ENCODE results near the gene NUP37.
"Not testable (repeated sequence)": the region's sequence is repeated elsewhere in the genome, so short reads cannot be mapped to it uniquely, and the experiment has no call there.

The NUP37 gene

DNA sequence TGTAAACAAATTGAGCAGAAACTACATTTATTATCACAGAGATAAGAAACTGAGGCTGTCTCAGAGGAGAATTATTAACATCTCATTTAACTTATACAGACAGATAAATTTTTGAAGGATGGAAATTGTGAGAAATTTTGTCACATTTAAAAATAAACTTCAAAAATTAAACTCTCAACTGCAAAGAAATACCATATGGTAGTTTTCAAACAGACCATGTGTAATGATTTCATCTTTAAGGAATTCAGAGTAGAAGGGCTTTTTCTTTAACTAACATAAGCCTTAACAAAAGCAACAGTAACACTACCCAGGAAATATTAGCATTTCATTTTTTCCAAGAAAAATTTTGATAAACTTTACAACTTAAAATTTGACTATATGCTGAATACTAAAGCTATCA is 26.6 kb downstream of the NUP37 start:
- no peak for DNase-seq (ENCODE audit: low read depth in 3 of 3)

DNA sequence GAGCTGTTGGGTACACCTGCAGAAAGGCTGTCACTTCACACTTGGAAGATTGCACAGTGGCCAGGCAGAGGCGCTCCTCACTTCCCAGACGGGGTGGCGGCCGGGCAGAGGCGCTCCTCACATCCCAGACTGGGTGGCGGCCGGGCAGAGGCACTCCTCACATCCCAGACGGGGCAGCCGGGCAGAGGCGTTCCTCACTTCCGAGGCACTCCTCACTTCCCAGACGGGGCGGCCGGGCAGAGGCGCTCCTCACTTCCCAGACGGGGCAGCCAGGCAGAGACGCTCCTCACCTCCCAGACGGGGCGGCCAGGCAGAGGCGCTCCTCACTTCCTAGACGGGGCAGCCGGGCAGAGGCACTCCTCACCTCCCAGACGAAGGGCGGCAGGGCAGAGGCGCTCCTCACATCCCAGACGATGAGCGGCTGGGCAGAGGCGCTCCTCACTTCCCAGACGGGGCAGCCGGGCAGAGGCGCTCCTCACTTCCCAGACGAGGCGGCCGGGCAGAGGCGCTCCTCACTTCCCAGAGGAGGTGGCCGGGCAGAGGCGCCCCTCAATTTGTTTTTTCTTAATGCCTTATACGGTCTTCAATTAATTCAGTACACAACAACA is 30.6 kb downstream of the NUP37 start:
- DNase-seq (ENCODE audit: low read depth in 3 of 3) = not testable (repeated sequence)

DNA sequence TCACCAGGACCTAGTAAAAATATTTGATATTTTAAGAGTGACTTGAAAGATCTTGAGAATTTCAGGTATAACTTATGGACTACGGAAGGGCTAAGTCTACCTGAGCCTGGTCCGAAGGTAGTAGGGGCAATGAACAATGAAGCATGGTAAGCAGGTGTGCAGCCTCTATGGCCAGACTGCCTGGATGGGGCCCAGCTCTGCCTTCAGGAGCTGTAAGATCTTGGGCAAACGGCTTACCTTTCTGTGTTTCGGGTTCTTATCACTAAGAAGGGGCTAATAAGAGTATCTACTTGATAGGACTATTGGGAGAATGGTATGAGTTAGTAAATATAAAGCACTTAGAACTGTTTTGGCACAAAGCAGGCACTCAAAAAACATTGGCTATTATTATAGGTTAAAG is 39.1 kb downstream of the NUP37 start:
- no peak for DNase-seq (ENCODE audit: low read depth in 3 of 3)

DNA sequence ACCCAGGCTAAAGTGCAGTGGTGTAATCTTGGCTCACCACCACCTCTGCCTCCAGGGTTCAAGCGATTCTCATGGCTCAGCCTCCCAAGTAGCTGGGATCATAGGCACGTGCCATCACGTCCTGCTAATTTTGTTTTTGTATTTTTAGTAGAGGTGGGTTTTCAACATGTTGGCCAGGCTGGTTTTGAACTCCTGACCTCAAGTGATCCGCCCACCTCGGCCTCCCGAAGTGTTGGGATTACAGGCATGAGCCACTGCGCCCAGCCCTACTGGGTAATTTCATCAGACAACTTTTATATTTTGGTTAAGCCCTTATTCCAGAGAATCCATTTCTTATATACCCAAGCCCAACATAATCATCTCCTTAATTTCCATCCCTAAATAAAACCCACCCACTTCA is 47.8 kb downstream of the NUP37 start:
- DNase-seq (ENCODE audit: low read depth in 3 of 3) = not testable (repeated sequence)

DNA sequence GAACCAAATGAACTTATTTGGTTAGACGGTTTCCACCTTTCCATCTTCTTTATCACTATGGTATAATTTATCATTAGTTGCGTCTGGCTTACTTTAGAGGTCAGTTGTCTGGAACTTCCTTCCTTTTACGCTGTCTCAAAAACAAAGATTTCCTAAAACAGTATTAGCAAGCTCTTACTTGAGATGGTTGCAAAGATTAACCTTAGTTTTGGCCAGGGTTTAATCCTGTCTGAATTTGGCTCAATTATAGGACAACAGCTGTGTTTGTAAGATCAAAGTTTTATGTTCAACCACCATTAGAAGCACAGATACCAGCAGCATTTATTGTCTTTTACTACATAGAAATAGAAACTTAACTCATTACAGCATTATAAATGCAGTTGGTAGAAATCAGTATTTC is 50.2 kb downstream of the NUP37 start:
- no peak for DNase-seq (ENCODE audit: low read depth in 3 of 3)

DNA sequence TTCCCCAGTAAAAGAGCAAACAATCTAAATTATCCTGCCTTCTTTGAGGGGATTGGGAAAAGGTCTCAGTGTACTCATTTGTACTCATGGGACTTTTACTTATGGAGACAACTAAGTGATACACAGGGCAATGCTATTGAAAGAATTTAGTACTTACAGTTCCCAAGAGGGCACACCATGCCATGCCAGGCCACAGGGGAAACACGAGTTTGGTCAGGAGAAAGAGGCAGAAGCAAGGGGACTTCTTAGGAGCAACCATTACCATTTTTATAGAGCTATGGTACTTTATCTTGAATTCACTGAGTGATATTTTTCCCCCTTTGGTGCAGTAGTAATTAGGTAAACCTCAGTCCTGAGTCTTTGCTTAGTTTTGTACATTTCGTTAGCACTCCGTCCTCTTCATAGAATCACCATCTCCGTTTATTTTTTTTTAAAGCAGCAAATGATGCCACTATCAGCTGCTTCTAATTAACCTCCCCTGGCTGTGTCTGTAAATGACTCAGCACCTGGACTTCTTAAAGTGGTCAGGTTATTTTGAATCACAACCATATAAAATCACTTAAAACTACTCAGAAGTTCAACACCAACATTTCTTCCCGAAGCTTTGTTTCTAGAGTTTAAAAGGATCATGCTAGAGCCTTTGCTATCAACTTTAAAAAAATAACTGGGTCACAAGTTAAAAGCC is 52.2 kb downstream of the NUP37 start:
- DNase-seq (ENCODE audit: low read depth in 3 of 3) = no peak

DNA sequence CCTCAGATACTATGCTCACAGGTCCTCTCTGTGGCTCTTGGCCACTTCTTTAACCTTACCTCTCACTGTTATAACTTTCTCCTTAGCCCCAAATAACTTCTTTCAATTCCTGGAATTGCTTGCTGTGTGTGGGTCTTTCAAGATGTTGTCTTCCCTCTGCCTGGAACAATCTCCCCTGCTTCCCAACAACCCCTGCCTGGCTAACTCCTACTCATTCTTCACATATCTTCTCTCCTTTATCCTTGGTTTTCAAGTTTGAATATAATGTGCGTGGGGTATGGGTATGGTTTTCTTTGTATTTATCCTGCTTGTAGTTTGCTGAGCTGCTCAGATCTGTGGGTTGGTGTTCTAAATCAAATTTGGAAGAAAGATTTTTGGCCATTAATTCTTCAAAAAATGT is 55.4 kb downstream of the NUP37 start:
- no peak for DNase-seq (ENCODE audit: low read depth in 3 of 3)

DNA sequence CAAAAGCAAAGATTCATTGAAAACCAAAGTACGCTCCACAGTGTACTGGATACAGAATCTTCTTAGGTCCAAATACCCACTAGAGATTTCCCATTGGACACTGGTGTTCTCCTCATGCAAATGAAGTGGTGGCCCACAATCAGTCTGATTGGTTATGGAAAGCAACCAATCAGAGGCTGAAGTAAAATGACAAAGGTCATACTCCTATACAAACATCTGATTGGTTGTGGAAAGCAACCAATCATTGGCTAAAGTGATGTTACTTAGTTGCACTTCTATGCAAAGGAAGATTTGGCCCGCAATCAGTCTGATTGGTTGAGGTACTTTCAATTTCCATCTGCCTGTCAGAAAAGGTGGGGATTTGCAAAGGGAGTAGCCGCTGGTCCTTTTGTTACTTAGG is 56.8 kb downstream of the NUP37 start:
- no peak for DNase-seq (ENCODE audit: low read depth in 3 of 3)

DNA sequence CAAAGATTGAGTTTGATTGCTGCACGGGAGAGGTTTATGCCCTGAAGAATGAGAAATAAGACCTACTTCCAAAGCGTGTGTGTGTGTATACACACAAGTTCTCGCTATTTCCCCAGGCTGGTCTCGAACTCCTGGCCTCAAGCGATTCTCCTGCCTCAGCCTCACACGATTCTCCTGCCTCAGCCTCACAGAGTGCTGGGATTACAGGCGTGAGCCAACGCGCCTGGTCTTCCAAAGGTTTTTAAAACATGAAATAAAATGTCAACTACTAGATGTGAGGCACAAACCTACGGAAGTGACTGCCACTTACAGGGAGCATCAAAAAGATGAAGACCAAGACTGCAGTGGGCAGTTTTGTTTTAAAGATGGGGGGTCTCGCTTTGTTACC is 57.5 kb downstream of the NUP37 start:
- DNase-seq (ENCODE audit: low read depth in 3 of 3) = no peak

DNA sequence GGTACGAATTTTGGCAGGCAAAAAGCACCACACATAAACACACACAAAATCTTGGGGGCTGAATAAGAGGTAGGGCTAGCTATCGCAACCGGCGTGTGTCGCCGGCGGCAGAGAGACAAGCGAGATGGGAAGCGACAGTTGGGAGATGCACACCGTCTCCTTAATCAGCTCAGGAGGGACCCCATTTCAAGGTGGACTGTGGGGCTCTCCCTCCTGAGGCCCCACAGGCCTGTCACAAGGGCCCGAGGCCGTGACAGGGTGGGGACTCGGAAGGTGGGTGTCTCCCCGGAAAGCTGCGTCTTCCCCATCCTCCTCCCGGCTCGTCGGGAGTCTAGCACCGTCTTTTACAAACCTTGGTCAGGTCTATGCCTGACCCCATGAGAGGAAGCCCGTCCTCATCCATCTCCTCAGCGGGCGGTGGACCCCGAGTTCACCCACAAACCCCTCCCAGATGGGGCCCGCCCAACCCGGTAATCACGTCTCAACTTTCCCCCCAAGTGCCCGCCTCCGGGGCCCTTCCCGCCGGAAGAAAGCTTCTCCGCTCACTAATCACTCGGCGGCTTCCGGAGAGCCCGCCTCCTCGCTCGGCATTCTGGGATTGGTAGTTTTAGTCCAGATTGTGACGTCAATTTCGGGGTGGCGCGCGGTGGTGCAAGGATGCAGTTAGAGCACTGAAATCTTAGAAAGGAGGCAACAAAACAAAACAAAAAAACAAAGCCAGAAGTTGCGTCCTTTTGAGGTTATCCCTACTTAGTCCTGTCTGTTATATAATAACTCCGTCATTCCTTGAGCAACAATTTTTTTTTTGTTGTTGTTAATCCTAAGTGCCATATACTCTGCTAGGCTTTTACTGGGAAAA is 58.1 kb downstream of the NUP37 start, which contains the start of gene WASHC3:
TSS of gene WASHC3 (minus strand) at position 432 of the 859 bp plus-strand sequence. CDS start at position 403, 29 bp downstream.
- peak; percentile 91 to 94 (median 94) for DNase-seq (ENCODE audit: low read depth in 3 of 3)

DNA sequence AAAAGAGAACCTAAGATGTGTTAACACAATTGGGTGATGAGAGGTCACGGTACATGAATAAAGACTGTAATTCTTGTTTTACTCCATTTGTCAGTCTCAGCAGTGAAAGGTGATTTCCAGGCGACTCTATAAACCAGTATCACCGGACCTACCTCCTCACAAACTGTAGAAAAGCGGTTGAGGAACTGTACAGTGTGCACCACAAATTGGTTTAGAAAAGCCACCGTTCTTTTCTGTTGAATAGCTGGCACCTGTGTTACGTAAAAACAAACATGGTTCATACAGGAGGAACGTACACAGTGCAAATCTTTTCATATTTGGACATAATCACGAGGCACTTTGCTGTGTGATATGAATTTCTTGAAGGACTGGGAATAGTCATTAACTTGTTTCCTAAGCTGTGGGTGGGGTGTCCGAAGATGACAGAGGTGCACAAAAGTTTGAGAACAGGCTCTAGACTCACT is 58.8 kb downstream of the NUP37 start:
- DNase-seq (ENCODE audit: low read depth in 3 of 3) = no peak

DNA sequence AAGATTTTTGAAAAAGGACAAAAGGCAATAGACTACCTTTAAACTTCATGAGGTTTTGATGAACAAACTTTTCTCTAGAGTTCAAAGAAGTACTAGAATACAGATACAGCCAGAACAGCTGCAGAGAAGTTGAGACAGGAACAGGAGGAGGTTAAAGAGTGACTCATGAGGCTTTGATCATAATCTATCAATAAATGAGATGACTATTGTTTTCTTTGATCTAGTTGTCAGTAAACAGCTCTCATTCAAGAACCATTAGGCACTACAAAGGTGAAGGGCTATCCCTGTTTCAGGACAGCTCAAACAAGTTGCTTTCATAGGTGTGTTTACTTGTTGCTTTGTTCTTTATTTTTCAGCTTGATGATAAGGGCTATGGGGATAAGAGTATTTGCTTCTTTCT is 60.6 kb downstream of the NUP37 start:
- DNase-seq (ENCODE audit: low read depth in 3 of 3) = no peak

DNA sequence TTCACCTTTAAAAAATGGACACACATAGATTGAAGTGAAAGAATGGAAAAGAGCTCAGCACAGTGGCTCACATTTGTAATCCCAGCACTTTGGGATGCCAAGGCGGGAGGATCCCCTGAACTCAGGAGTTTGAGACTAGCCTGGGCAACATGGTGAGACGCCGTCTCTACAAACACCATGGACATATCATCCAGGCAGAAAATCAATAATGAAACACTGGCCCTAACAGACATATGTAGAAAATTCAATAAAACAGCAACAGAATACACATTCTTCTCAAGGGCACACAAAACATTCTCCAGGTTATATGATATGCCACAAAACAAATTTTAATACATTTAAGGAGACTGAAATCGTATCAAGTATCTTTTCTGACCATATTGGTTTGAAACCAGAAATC is 65.6 kb downstream of the NUP37 start:
- DNase-seq (ENCODE audit: low read depth in 3 of 3) = no peak

DNA sequence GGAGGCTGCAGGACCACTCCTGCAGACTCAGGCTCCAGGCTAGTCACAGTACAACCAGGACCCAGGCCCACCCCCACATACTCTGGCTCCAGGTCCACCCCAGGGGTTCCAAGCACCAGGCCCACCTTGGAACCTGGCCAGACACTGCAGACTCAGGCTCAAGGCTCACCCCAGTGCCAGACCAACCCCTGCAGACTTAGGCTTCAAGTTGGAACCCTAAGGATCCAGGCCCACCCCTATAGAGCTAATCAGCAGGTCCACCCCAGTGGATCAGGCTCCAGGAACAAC is 66.9 kb downstream of the NUP37 start:
- no peak for DNase-seq (ENCODE audit: low read depth in 3 of 3)

DNA sequence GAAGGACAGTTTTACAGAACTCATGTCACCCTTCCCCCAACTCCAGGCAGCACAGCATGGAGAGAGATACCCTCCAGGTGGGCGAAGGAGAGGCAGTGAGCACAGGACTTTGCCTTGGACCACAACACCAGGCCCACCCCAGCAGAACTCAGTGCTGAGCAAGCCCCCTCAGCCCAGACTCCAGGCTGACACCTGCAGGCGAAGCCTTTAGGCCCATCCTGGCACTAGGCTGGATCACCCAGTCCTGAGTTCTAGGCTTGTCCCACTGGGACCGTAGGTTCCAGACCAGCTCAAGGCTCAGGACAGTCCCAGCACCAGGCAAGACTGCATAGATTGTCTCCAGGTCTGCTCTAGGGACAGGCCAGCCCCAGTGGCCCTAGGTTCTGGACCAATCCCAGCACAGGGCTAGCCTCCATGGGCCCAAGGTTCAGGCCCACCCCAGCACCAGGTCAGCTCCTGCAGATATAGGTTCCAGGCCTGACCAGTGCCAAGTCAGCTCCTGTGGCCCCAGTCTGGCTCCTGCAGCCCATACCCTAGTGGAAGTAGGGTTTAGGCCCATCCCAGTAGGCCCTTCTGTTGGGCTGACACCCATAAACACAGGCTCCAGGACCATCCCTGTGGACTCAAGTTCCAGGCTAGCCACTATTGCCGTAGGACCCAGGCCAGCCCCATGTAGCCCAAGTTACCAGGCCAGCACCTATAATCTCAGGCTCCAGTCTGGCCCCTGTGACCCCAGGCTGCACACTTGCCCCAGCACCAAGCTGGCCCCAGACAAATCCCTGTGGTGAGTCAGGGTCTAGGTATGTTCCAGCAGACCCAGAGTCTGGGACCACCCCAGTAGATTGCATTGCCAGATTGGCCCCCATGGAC is 67.5 kb downstream of the NUP37 start:
- no peak for DNase-seq (ENCODE audit: low read depth in 3 of 3)

DNA sequence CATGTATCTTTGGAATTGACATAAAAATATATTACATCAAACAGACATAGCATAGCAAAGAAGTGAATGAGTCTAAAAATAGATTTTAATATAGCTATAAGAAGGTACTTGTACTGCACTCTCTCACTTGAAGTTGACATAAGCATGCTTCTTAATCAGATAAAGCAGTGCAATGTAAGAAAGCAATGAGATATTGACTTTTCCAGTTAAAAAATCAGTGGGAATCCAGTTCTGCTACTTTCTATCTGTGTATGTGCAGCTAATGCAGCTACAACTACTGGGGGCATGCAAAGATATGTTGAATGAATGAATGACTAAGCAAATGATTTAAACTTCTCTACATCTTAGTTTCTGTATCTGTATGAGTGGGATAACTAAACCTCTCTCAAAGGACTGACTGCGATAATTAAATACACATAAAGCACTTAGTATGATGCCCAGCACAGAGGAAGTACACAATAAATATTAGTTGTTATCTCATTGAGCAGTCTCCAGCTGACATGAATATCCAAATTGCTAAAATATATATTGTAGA is 68.4 kb downstream of the NUP37 start:
- DNase-seq (ENCODE audit: low read depth in 3 of 3) = no peak

DNA sequence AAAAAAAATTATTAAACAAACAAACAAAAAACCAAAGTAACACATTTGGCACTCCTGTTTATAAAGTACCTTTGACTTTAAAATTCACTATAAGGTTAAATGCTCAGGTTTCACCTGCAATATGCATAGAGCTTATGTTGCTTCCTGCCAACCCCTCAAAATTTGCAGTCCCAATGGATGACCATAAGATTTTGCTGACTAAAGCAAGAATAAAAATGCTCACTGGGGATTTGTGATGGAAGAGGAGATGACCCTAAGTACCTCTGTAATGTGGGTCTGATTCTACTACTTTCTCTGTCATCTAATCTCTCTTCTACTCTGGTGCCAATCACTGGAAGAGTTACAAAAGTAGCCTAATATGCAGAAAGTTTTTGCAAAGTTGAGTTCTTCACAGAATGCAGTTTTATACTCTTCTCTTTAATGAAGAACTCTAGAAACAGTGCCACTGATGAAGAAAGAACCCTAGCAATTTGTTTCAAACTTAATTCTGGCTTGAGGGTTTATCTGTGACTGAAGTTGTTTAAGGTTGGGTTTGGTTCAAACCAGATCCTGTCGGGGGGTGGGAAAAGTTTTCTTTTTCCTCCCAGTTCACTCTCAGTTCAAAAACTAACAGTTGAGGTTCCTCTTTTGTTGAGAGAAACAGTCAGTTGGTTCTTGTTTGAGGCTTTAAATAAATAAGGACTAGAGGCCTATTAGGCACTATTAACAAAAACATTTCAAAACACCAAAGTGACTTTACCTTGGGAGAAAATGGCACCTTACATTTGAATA is 69.1 kb downstream of the NUP37 start:
- no peak for DNase-seq (ENCODE audit: low read depth in 3 of 3)

DNA sequence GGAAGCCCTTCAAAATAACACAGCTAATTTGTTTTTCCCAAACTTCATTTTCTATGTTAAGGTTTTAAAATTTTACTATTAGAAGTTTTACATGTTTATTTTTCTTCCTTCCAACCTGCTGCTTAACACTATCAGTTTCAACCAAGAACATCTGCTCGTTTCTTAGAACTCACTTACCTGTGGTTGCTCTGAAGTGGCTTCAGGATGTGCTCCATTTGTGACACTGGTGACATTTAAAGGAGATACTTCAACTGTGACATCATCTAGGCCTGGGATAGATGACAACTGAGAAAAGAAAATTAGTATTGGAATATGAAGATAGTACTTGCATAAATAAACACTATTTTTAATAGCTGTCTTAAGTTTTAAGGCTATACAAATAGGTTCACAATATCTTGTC is 76.0 kb downstream of the NUP37 start:
- DNase-seq (ENCODE audit: low read depth in 3 of 3) = no peak

DNA sequence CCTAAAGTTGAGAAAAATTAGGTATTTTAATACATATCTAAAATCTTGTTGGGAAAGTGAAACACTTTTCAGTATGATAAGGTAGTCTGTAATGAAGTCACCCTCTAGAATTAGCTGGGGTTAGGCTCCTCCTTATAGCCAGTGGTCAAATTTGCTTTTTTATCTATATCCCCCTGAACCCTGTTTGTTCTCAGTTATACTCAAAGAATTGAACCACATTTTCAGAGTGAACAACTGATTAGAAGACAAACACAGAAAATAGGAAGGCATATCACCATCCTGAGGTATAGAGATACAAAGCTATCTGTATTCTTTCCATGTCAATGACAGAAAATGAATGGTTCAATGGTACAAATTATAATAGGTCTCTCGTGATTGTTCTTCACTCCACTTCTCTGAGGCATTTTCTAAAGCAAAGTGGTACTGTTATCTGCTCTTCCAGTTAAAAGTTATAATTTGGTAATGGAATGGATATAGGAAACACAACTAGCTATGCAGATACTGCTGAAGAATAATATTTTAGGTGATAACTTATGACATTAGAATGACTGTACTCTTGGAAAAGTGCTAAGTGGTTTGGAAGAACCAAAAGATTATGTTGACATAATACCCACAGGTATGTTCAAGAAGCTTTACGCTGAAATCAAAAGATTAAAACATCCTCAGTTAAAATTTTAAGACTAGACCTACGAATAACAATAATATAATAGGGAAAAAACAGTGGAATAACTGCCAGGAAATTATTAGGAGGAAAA is 85.7 kb downstream of the NUP37 start:
- DNase-seq (ENCODE audit: low read depth in 3 of 3) = no peak

DNA sequence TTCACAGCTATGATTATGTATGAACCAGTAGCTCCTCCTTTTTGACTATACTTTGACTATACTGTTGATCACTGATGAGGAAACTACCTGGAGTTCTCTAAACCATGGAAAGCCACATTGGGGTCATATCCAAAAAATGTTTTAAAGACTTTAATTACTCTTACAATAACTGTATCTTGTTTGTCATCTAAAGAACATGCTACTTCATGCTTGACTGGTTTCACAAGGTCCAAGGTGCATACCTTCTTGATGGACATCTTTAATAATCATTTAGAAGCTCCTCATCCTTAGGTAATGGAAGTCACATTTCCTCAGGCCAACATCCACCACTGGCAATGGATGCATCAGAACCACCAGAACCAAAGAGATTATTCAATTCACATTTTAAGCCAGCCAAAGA is 88.1 kb downstream of the NUP37 start:
- no peak for DNase-seq (ENCODE audit: low read depth in 3 of 3)
